B cell (primary cell): ENCODE measurements around the gene FAM20C. TPM values are rescaled to one million over a fixed set of nuclear protein-coding genes. Genes with fewer than 3 reads are reported as not detected.

Experiments
- ATAC-seq: fragments of 200-7000 bp; cut with Tn5 transposase; one replicate; pipeline ENCODE4 v1.10.0; 2021; ENCODE audit warnings: low read depth, mild to moderate bottlenecking, moderate number of reproducible peaks, moderate library complexity
- CTCF ChIA-PET: fragments of 350-600 bp; sonication (Branson Sonifier 250); formaldehyde crosslinking; loops from one replicate; lab custom pipeline; 2021; ENCODE audit warnings: antibody characterized with exemption, inconsistent platforms; lab: Charles Lee
- POLR2A ChIA-PET: fragments of 350-600 bp; sonication (Branson Sonifier 250); formaldehyde crosslinking; loops from one replicate; lab custom pipeline; 2021; ENCODE audit warnings: antibody characterized with exemption; lab: Charles Lee
- DNase-seq: peaks from one replicate; pipeline ENCODE4 v3.0.0; 2013
- H2AFZ ChIP-seq: 2 replicates; pipeline ENCODE4 v1.6.1; 2012; ENCODE audit warnings: mild to moderate bottlenecking, low read depth, low read length; ENCODE audit not compliant: insufficient read depth, poor library complexity, severe bottlenecking
- H3K27ac ChIP-seq, 2 donors: 1 replicate in 1 of 2; 2 replicates in 1 of 2; pipeline ENCODE4 v1.5.1; 2012 to 2013; ENCODE audit warnings: low read length in 2 of 2, mild to moderate bottlenecking in 2 of 2, moderate library complexity in 1 of 2
- H3K27me3 ChIP-seq, 4 experiments: fragments of 200-600 bp in 1 of 4; sonication (generic) in 1 of 4; replicated peaks in 1 of 4; 1 replicate in 2 of 4; 2 replicates in 2 of 4; pipeline versions ENCODE4 v1.6.1 to v1.7.0; 2013 to 2016; ENCODE audit warnings: low read length in 3 of 4, mild to moderate bottlenecking in 2 of 4, mixed read lengths in 1 of 4, moderate library complexity in 1 of 4; ENCODE audit not compliant: insufficient read depth in 4 of 4, control insufficient read depth in 3 of 4; ENCODE audit errors: control extremely low read depth in 1 of 4
- H3K36me3 ChIP-seq, 2 experiments: replicated peaks in 1 of 2; 1 replicate in 1 of 2; 2 replicates in 1 of 2; pipeline versions ENCODE4 v1.6.1 to v1.7.1; 2013; ENCODE audit warnings: low read length in 1 of 2; ENCODE audit not compliant: insufficient read depth in 2 of 2, control insufficient read depth in 1 of 2; ENCODE audit errors: control extremely low read depth in 1 of 2, extremely low read depth in 1 of 2
- H3K4me1 ChIP-seq, 2 donors: fragments of 200-600 bp in 1 of 2; sonication (generic) in 1 of 2; 1 replicate in 1 of 2; 2 replicates in 1 of 2; pipeline versions ENCODE4 v1.5.1 to v1.6.1; 2013 to 2017; ENCODE audit warnings: low read length in 2 of 2; ENCODE audit not compliant: control insufficient read depth in 2 of 2, insufficient read depth in 2 of 2
- H3K4me2 ChIP-seq: replicated peaks from 2 replicates; pipeline ENCODE3; 2012; ENCODE audit warnings: mild to moderate bottlenecking, low read depth, low read length; ENCODE audit not compliant: poor library complexity, severe bottlenecking
- H3K4me3 ChIP-seq, 5 experiments: fragments of 200-600 bp in 1 of 5; sonication (generic) in 1 of 5; 1 replicate in 3 of 5; 2 replicates in 2 of 5; pipeline versions ENCODE4 v1.5.1 to v1.7.0; 2011 to 2016; ENCODE audit warnings: low read length in 4 of 5, mild to moderate bottlenecking in 4 of 5, low read depth in 2 of 5, control low read depth in 1 of 5, moderate library complexity in 1 of 5; ENCODE audit not compliant: insufficient read depth in 1 of 5; ENCODE audit errors: control extremely low read depth in 1 of 5, extremely low read depth in 1 of 5
- H3K79me2 ChIP-seq: fragments of 200-600 bp; sonication (generic); one replicate; pipeline ENCODE4 v1.6.0; 2016; ENCODE audit warnings: low read length; ENCODE audit not compliant: control insufficient read depth, insufficient read depth
- H3K9ac ChIP-seq: fragments of 200-600 bp; sonication (generic); 2 replicates; pipeline ENCODE4 v1.6.1; 2017; ENCODE audit warnings: mild to moderate bottlenecking, low read length, moderate library complexity
- H3K9me3 ChIP-seq, 3 donors: one replicate each; pipeline versions ENCODE4 v1.6.1 to v1.7.1; 2013; ENCODE audit warnings: low read length in 2 of 3; ENCODE audit not compliant: control insufficient read depth in 2 of 3, insufficient read depth in 1 of 3; ENCODE audit errors: control extremely low read depth in 1 of 3
- H4K20me1 ChIP-seq: 2 replicates; pipeline ENCODE4 v1.6.0; 2012; ENCODE audit warnings: mild to moderate bottlenecking, low read length; ENCODE audit not compliant: insufficient read depth, control insufficient read depth, poor library complexity, severe bottlenecking
- H3K27ac Mint-ChIP-seq: one replicate; pipeline ENCODE4 v1.8.0; 2021; ENCODE audit warnings: mixed read lengths
- H3K27me3 Mint-ChIP-seq: one replicate; pipeline ENCODE4 v1.8.0; 2021; ENCODE audit warnings: mixed read lengths
- H3K4me1 Mint-ChIP-seq: one replicate; pipeline ENCODE4 v1.8.0; 2021; ENCODE audit warnings: mixed read lengths
- H3K4me3 Mint-ChIP-seq: one replicate; pipeline ENCODE4 v1.8.0; 2021; ENCODE audit warnings: mixed read lengths
- H3K9me3 Mint-ChIP-seq: one replicate; pipeline ENCODE4 v1.8.0; 2022; ENCODE audit warnings: mixed read lengths; ENCODE audit not compliant: insufficient read depth
- CTCF ChIP-seq: fragments of 200-600 bp; IDR thresholded peaks from one replicate; pipeline ENCODE4 v1.8.0; 2022; ENCODE audit warnings: antibody characterized with exemption, mild to moderate bottlenecking
- EZH2 ChIP-seq: IDR thresholded peaks from 2 replicates; pipeline ENCODE4 v1.6.1; 2012; ENCODE audit warnings: borderline replicate concordance, low read depth, mild to moderate bottlenecking, moderate library complexity, low read length; ENCODE audit not compliant: insufficient read depth, poor library complexity, severe bottlenecking
- WGBS: methylation state at CpG from one replicate; pipeline ENCODE4 v1.1.5; 2013; ENCODE audit warnings: missing lambda C conversion rate; ENCODE audit not compliant: insufficient coverage; 5-methylcytosine and 5-hydroxymethylcytosine counted together
- intact Hi-C: fragments of 100-400 bp; cut with micrococcal nuclease; formaldehyde crosslinking; loops from one replicate; pipeline ENCODE4 v1.10.0; 2022
- polyA plus RNA-seq: library from polyadenylated mRNA; depleted of rRNA; stranded (reverse); fragments of >200 nt; gene quantifications from 2 replicates; pipeline ENCODE4 v1.2.3, GENCODE V29; 2012
- total RNA-seq, 2 donors: library from RNA; stranded (reverse); fragments of 120-200 nt in 1 of 2; gene quantifications; 1 replicate in 1 of 2; 2 replicates in 1 of 2; pipeline versions ENCODE4 v1.2.3 to v1.2.4, GENCODE V29; 2013 to 2022

FAM20C gene
- total and polyA plus RNA-seq, 2 donors (not counting 1 experiment from before 2014, with no cell fraction given), result 0.54 to 0.81 TPM

GRCh38 chr7:302054-302992, 110.0 kb downstream of the FAM20C start:
- Histone ChIP-seq H3K4me1 (no peaks in the 10 kb centered on the region), H3K9me3 (peaks cover 0 to 20% (median under 1%) of the 10 kb centered on the region in 3 donors), H2AFZ (no peak overlapping the region), H4K20me1 (no peaks in the 10 kb centered on the region), H3K79me2 (no peaks in the 10 kb centered on the region), H3K27ac (no peak overlapping the region), H3K27me3 (no peaks in the 10 kb centered on the region), H3K4me2 (no peak overlapping the region), H3K36me3 (no peaks in the 10 kb centered on the region), H3K4me3 (no peak overlapping the region), H3K9ac (no peak overlapping the region)
- H3K4me1 Mint-ChIP-seq, result no peaks in the 10 kb centered on the region
- POLR2A ChIA-PET, result no interaction called here
- no peak for ATAC-seq
- WGBS, result 97% methylated on average over 7 of the region's 18 CpGs
- no peak for DNase-seq
- H3K27ac Mint-ChIP-seq, result no peak overlapping the region
- intact Hi-C loops, result no loop called here
- TF ChIP-seq CTCF (no peak), EZH2 (no peak)
- peaks cover 6% of the 10 kb centered on the region for H3K9me3 Mint-ChIP-seq
- H3K4me3 Mint-ChIP-seq, result no peak overlapping the region
- CTCF ChIA-PET, result no interaction called here
- H3K27me3 Mint-ChIP-seq, result peaks cover 3% of the 10 kb centered on the region

- H3K4me3 Mint-ChIP-seq, result no peak overlapping the region
- Histone ChIP-seq H3K36me3 (no peaks in the 10 kb centered on the region), H3K9me3 (peaks cover 0 to 26% (median 5%) of the 10 kb centered on the region in 3 donors), H3K4me1 (no peaks in the 10 kb centered on the region), H2AFZ (no peak overlapping the region), H3K9ac (no peak overlapping the region), H3K27ac (no peak overlapping the region), H4K20me1 (no peaks in the 10 kb centered on the region), H3K79me2 (no peaks in the 10 kb centered on the region), H3K4me3 (no peak overlapping the region), H3K27me3 (no peaks in the 10 kb centered on the region), H3K4me2 (no peak overlapping the region)
- H3K27ac Mint-ChIP-seq, result no peak overlapping the region
- no peak for DNase-seq
- H3K27me3 Mint-ChIP-seq, result peaks cover 3% of the 10 kb centered on the region
- no peak for ATAC-seq
- peaks cover 11% of the 10 kb centered on the region for H3K9me3 Mint-ChIP-seq
- 88% methylated on average over 11 of the region's 11 CpGs for WGBS
- CTCF ChIA-PET, result no interaction called here
- POLR2A ChIA-PET, result no interaction called here
- TF ChIP-seq CTCF, result no peak
- no peak for TF ChIP-seq EZH2
- H3K4me1 Mint-ChIP-seq, result no peaks in the 10 kb centered on the region
- intact Hi-C loops, result no loop called here
Observed at GRCh38 chr7:303425-303824, 111.1 kb downstream of the FAM20C start.
